ENCODE data around the gene FSHR.

Gene FSHR

GRCh38 chr2:48954311-48954710 lies 200.0 kb downstream of the FSHR start:
- no peak for DNase-seq (ENCODE audit: low read depth in 2 of 2)

DNA sequence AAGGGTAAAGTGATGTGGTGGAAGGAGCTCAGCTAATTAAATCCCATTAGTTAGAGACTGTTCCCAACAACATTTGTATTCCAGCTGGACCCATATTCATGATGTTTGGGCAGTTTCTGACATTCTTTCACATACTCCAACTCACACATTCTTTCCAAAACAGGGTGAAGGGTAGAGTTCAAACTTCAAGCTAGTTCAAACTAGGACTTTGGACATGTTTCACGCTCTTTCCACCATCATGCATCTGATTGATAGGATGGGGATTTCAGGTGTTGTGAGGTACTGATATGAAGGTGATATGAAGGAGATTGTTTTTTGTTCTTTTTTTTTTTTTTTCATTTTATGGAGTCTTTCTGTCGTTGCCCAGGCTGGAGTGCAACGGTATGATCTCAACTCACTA lies 201.7 kb downstream of the FSHR start:
- no peak for DNase-seq (ENCODE audit: low read depth in 2 of 2)

GRCh38 chr2:48952143-48952542 lies 202.2 kb downstream of the FSHR start:
- no peak for DNase-seq (ENCODE audit: low read depth in 2 of 2)

GRCh38 chr2:48948400-48949125 lies 205.8 kb downstream of the FSHR start:
- DNase-seq (ENCODE audit: low read depth in 2 of 2) = no peak

DNA sequence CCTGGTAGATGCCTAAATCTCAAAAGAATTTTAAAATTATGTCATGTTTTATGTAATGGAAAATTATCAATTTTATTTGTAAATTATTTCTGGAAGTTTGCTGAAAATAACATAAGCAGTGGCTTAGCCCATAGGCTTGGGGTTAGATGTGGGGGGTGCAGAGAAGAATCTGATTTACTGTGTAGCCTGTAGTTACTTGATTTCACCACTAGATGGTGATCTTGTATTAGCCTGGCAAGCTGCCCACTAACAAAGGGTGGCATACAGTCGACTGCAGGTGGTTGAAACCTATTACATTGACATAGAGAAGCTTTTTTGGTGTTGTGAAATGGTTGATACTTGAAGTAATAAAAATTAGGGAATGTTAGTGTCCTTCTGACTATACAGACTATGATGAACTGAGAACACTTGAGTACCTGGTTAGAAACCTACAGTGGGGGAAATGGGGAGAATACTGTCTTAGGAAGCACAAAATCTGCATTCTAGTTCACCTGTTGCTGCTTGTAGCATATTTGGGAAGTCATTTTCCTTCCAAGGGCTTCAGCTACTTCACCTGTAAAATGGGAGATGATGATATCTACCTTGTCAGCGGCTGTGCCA lies 207.8 kb downstream of the FSHR start:
- peak; percentile 2 to 4 for DNase-seq (ENCODE audit: low read depth in 2 of 2)

DNA sequence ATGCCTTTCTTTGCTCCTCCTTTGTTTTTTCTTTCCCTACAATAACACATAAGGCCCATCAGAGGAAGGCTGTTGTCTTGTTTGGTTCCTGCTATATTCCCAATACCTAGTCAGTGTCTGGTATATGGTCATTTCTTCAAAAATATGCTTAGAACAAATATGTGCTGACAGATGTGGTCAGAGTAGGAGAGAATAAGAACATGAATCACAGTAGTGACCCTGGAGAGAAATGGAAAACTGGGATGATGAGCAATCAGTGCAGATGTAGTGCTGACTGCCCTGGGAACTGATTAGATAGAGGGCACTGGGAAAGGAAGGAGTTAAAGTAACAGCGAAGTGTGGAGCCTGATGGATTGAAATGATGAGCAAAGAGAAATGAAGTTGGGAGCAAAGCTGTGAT lies 209.4 kb downstream of the FSHR start:
- DNase-seq (ENCODE audit: low read depth in 2 of 2) = no peak

DNA sequence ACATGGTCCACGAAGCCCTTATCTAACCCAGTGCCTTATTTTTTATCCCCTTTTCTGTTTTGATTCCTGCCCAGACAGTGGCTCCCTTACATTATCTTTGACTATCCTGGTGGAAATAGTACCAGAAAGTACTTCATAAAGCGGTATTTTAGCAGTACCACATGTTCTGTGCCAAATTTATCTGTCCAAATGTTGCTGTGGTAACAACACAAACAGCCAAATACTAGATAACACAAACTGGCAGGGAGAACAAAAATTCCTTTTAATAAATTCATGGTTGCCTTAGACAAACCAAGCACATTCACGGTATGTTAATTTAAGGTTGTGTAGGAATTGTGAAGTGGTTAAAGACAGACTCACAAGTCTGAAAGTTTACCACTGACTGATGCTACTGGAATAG lies 210.9 kb downstream of the FSHR start:
- no peak for DNase-seq (ENCODE audit: low read depth in 2 of 2)

DNA sequence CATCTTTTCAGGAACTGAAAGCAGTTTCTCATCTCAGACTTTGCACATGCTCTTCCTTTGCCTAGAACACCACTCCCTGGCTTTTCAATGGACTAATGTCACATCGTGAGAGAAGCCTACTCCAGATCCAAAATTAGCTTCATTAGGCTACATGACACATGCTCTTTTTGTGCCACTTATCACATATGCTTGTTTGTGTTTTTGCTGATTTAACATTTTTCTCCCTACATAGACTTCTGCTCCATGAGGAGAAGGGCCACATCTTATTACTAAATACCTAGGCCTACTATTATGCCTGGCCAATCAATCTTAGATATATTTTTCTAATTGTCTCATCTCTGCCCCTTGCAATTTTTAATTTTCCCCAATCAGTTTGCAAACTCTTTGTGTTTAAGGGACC lies 212.4 kb downstream of the FSHR start:
- DNase-seq (ENCODE audit: low read depth in 2 of 2) = no peak

DNA sequence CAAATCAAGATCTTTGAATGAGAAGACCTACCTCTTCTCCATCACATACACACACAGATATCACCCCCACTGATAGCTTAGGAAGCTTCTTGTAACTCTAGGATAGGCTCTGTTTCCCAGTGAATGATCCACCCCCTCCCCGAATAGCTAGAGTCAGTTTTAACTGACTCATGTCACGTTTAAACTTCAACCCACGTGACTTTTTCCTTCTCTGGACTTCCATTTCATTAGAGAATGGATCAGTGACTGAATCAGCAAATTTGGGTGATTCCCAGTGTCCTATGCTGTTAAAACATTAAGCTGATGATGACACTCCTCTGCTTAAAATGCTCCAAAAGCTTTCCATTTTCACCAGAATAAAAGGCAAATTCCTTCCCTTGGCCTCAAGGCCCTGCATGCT lies 212.9 kb downstream of the FSHR start:
- DNase-seq (ENCODE audit: low read depth in 2 of 2) = no peak

DNA sequence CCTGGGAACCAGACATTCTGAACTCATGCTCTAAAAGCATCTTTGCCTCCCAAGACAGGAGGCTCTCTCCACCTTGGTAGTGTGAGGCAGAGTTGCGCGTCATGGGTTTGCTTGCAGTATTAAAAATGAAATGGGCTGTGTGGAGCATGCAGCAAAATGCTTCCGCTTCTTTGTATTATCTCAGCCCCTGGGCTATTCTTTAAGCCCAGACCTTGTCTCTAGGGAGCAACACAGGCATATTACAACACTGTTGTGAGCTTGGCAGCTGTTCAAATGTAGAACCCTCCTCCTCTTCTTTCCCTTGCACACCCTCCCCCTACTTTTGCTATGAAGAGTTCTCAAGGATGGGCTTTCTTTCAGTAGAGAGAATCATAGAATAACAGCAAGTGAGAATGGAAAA lies 213.7 kb downstream of the FSHR start:
- DNase-seq (ENCODE audit: low read depth in 2 of 2) = no peak

DNA sequence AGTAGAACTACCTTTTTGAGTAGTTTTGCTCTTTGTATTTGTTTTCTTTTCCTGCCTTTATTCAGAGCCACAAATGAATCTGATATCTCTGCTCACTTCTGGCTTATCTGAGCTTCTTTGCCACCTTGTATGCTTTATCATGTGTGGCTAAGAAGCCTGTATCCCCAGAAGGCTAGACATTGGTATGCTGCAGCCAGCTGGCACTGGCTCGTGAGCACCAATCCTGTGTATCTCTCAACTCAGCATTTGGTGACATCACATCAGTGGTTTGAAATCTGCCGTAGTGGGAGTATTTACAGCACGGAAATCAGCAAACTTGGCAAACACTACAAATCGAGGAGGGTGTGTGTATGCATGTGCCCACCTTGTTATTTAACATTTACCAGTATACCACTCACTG lies 215.1 kb downstream of the FSHR start:
- DNase-seq (ENCODE audit: low read depth in 2 of 2) = no peak

GRCh38 chr2:48938231-48938630 lies 216.1 kb downstream of the FSHR start:
- DNase-seq (ENCODE audit: low read depth in 2 of 2) = no peak

DNA sequence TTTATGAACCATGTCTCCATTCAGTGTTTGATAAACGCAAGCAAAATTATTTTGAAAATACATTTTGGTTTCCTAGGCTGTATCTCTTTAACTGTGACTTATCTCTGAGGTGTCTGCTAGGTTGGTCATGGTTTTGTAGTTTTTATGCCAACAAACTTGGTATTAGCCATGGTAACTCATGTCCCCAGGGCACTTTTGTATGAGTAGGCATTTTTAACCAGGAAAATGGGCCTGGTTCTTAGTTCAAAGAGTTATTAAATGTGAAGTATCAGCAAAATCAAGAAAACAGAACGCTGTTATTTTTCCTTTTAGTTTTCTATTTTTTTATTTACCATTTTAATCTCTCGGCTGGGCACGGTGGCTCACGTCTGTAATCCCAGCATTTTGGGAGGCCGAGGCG lies 219.5 kb downstream of the FSHR start:
- DNase-seq (ENCODE audit: low read depth in 2 of 2) = no peak

DNA sequence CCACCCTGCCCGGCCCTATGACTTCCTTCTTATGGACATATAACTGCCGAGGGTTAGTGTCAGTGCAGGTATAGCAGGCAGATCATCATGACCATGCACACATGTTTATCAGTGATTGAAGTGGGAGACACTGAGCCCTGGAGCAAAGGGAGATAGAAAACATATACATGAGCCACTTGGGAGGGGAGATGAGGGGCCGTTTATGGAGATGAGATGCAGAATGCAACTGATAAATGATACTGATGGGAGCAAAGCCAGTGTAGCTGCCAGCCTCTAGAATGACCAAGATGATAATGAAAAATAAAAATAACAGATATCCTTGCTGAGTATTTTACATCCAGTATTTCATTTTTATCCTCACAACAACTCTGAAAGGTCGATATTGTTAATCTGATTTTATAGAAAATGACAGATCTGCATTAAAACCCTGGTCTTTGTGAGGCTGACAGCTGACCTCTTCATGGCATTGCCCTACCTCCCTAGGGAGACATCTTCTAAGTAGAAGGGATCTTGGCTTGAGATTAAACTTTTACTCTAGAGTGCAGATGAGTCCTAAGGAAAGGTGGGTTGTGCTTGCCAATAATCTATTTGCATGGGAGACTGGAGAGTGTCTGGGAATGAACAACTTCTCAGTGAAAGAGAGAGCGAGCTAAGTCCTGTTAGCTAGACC lies 220.4 kb downstream of the FSHR start:
- no peak for DNase-seq (ENCODE audit: low read depth in 2 of 2)

- no peak for DNase-seq (ENCODE audit: low read depth in 2 of 2)
Observed at GRCh38 chr2:48932667-48933066, 221.6 kb downstream of the FSHR start.

GRCh38 chr2:48929571-48930301 lies 224.6 kb downstream of the FSHR start:
- DNase-seq (ENCODE audit: low read depth in 2 of 2) = no peak

GRCh38 chr2:48927355-48927754 lies 227.0 kb downstream of the FSHR start:
- DNase-seq (ENCODE audit: low read depth in 2 of 2) = no peak

DNA sequence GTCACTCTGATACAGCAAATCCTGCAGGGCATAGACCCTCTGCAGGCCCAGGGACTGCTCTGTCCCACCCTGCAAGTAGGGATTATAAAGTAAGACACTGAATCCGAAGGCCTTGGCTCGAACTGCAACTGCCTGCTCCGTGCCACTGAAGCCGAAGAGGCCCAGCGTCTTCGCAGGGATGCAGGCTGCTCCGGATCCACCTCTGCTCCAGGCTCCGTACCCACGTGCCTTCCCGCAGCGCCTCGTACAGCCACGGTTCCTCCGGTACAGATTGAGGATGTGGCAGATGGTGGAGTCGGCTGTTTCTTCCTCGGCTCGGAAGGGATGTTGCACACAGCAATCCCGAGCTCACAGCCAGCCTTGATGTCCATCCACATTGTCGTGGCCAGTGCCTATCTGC lies 238.4 kb downstream of the FSHR start:
- DNase-seq (ENCODE audit: low read depth in 2 of 2) = no peak

DNA sequence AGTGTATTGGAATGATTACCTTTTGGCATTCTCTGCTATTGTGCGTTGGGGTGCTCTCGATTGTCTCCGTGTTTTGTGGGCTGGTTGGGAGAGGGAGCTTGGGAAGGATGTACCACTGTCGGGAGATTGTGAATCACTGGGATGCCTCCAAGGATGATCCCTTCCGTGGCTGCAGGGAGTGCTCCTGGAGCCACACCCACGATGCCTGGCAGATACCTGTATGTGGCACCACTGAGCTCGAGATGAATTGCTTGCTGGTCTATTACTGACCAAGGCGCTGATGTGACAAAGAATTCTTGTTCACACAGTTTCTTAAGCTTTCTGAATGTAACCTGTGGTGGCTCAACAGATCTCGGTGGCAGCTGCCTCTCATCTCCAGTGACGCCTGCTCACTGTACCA lies 239.1 kb downstream of the FSHR start:
- no peak for DNase-seq (ENCODE audit: low read depth in 2 of 2)

DNA sequence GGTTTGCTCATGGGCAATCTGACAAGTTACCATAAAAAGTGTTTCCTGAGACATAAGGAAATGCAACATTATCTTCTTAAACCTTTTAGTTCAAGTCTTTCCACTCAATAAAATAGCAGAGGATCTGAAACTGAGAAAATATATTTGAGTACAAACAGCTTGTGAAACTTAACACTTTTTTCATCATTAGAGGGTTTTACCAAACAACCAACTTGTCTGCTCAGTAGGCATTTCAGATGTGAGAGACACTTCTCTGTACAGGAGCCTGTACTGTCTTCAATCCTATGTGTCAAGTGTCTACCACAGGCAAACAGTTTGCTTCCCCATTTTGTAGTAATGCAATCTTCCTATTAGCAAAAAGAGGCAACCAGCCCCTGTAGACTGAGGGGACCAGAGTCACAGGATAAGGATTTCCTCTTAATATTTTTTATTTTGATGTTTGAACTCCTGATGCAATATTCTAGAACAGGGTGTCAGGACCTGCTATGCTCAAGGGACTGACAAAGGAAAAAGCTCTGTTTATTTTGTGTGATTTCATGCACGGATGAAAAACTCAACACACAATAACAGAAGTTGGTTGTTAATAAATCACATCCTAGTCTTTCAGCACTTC lies 239.7 kb downstream of the FSHR start:
- no peak for DNase-seq (ENCODE audit: low read depth in 2 of 2)

Data from activated CD4-positive, alpha-beta T cell treated with anti-CD3 and anti-CD28 coated beads for 24 hours (primary cell).